ENCODE data around the gene CERS1.

Gene CERS1

DNA sequence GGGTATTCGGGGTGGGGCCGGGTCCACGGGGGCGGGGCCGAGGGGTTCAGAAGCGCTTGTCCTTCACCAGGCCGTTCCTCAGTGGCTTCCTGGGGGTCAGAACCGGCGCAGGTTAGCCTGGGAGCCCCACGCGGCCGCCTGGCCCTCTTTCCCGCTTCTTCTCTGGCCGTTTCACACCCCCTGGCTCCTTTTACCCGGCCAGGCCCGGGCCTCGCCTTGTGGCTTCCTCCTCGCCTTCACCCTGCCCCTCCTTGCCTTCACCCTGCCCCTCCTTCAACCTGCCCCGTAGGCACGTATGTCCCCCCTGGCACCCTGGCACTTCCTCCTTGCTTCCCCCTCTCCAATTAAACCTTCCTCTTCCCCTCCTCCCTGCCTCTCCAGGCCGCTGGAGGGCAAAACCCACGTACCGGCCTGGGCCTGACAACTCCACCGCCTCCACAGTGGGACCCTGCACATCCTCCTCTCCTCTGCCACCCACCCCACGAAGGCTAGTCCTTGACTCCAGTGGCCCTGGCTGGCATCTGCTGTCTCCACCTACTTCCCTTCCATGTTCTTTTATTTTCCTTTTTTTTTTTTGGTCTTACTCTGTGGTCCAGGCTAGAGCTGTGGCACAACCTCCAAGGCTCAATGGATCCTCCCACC, 25.3 kb downstream of the CERS1 start:
- DNase-seq, result no peak

DNA sequence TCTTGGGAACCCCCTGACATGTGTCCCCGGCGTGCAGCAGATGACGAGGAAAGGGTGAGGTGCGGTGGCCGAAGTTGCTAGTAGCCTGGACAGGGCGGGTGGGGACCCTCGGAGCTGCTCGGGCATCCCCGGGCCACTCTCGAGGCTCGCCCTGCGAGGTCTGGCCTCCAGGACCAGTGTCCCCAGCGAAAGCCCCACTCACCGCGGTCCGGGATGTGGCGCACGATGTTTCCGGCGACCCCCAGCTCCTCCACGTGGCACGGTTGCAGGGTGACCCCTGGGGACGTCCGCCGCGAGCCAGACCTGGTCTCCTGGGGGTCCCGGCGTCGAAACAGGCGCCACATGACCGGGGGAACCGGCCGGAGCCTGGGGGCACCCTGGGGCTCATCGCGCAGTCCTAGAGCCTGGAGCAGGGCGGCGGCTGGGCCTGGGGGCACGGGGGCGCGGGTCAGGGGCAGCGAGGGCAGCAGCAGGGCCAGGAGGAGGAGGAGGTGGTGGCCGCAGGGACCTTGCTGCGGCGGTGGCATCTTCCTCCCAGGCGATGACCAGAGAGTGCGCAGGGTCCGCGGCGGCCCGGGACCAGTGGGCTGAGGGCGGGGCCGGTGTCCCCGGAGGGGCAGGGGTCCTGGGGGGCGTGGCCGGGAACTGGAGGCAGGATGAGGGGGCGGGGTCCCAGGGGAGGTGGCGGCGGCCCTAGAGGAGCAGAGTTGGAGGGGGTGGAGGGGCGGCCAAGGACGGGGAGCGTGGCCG, 26.0 kb downstream of the CERS1 start:
- DNase-seq, result no peak

DNA sequence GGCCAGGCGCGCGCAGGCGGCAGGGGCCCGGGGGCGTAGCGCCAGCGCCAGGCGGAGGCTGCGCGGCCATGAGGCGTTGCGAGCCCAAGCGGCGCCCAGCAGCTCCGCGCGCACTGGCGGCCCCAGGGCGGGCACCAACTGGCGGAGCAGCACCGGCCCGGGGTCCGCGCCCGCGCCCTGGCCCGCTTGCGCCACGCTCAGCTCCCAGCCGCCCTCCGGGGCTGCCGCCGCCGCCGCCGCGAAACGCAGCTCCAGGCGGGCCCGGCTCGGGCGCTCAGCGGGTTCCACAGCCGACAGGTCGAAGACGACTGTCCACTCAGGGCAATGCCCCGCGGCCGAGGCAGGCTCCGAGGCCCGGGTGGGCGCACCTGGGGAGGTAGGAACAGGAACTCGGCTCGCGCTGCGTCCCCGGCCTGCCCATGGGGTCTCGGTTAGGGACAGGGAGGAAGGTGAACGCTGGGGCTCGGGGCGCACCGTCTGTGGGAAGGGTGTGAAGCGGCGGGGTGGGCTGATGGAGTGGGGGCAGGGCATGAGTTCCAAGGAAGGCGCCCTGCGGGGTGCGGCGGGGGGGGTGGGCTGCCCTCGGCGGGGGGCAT, 26.8 kb downstream of the CERS1 start:
- no peak for DNase-seq

DNA sequence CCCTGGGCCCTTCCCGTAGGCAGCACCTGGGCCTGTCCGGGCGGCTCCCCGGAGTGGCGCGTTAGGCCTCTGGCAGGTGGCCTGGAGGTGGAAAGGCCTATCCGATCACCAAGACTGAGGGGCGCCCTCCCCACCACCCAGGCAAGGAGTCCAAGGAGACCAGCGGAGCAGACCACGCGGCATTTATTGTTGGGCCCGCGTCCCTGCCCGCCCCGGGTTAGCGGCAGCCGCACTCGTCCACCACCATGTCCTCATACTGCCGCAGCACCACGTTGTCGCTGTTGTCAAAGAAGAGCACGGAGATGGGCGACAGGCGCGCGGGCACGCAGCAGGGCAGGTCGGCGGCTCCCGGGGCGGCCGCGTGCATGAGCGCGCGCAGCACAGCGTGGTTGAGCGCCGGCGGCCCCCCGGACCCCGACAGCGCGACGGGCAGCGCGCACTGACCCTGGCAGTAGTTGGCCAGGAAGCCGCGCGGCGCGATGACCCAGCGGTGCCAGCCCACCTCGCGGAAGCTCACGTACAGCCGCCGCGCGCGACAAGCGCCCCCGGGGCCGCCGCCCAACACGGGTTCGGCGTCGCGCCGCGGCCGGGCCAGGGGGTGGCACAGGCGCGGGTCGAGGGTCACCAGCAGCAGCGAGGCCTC, 27.5 kb downstream of the CERS1 start:
- DNase-seq, result peak; percentile 20

DNA sequence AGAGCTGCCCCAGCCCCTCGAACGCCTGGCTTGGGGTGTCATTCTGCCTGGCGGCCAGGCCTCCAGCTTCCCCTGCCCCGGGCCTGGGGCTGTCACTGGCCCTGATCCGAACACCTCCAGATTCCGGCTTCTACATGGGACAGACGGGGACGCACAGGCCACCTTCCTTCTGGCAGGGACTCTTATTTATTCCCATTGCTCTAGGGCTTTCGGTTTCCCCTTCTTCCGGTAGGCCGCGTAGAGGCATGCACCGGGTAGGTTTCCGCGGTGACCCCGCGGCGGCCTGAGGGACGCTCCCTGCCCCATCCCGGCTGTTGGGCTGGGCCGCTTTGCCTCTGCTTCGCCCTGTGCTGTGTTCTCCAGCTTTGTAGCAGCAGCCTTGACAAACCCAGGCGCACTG, 28.2 kb downstream of the CERS1 start:
- no peak for DNase-seq

DNA sequence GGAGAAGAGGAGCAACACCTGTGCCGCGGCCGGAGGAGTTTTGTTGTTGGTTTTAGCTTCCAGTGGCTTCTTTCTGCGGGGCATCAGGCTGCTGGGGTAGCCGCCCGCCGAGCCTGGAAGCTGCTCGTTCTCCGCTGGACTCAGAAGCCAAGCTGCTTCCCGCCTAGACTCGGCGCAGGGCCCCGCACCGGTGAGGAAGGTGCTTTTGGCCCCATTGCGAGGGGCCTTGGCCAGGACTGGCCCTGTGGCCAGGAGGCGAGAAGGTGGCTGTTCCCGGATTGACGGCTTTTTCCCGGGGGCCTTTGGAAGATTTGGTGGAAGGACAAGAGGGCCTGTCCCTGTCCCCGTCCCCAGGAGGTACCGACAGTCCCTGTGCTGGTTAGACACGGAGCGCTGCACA, 28.8 kb downstream of the CERS1 start:
- DNase-seq, result no peak

DNA sequence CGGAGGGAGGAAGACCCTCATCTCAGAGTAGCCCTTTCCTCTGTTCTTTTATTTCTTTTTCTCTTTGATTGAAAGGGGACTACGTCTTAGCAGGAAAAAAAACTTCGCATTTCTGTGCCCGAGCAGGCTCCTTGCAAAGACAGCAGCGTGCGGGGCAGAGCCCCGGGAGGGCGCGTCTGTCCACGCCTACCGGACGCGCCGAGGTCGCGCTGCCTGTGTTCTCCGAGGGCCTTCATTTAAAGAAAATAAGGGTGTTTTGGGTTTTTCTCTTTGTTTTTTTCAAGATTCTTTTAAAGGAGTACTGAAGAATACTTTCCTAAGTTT, 29.2 kb downstream of the CERS1 start:
- DNase-seq, result no peak

DNA sequence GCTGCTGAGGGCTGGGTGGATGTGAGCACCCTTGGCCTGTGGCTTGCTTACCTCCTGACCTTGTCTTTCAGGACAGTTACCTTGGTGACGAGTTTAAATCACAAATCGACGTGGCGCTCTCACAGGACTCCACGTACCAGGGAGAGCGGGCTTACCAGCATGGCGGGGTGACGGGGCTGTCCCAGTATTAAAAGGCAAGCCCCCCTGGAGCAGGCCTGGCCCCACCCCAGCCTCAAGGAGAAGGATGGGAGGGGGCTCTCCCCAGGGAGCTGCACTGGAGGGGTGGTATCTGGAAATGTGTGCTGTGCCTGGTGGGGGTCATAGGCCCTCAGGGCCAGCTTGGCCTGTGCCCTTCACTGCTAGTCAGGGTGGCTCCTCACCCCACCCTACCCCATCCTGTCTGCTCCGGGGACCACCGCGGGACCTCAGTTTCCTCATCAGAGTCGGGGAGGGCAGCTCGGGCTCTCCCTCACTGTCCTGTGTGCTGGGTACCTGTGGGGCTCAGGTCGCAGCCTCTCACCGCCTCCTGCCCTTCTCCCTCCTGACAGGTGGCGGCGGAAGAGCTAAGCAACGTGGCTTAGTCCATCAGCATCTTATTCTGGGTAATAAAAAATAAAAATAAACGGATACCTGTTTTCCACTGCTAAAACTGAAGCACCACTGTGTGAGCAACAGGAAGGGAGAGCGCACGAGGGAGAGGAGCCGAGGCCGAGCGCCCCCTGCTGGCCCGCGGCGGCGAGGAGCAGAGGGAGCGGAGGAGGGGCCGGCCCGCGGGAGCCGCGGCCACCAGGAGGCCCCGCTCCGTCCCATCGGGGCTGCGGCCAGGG, 29.8 kb downstream of the CERS1 start:
- peak; percentile 68 for DNase-seq

DNA sequence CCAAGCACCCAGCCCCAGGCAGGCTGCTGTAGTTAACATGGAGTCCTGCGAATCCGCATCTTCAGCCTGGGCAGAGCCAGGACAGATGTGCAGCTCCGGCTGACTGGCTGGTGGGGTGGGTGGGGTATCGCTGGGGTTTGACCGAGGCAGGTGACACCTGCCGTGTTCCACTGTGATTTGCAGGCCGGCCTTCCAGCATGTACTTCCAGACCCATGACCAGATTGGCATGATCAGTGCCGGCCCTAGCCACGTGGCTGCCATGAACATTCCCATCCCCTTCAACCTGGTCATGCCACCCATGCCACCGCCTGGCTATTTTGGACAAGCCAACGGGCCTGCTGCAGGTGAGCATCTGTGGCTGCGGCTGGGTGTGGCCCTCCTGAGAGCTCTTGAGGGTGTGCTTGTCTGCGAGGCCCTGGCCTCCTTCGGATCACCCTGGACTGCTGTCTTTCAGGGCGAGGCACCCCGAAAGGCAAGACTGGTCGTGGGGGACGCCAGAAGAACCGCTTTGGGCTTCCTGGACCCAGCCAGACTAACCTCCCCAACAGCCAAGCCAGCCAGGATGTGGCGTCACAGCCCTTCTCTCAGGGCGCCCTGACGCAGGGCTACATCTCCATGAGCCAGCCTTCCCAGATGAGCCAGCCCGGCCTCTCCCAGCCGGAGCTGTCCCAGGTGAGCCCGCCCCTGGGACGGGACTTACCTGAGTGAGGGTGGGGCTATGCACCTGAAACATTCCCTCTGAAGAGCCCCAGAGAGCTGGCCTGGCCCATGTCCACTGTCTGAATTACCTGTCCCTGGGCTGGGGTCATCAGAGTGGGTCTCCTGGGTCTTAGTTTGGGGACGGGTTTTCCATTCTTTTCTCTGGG, 30.6 kb downstream of the CERS1 start:
- no peak for DNase-seq

DNA sequence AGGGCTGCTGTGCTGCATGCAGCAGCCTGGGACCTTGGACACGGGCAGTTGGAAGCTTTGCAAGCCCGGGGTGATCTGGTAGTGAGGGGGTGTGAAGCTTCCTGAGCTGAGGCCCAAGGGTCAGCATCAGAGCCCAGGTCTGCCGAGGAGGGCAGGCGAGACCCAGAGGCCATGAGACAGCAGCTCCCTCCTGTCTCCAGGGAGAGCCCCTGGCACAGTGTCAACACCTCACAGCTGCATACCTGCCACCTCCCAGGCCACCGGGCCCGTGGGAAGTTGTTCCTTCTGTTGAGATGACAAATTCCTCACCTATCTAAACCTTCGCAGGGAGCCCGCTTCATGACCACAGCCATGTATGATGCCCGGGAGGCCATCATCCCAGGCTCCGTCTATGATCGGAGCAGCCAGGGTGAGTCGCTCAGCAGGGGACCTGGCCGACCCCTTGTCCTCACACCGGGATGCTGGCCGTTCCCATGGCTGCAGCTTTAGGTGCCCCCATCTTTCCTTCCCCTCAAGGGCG, 32.1 kb downstream of the CERS1 start:
- no peak for DNase-seq

DNA sequence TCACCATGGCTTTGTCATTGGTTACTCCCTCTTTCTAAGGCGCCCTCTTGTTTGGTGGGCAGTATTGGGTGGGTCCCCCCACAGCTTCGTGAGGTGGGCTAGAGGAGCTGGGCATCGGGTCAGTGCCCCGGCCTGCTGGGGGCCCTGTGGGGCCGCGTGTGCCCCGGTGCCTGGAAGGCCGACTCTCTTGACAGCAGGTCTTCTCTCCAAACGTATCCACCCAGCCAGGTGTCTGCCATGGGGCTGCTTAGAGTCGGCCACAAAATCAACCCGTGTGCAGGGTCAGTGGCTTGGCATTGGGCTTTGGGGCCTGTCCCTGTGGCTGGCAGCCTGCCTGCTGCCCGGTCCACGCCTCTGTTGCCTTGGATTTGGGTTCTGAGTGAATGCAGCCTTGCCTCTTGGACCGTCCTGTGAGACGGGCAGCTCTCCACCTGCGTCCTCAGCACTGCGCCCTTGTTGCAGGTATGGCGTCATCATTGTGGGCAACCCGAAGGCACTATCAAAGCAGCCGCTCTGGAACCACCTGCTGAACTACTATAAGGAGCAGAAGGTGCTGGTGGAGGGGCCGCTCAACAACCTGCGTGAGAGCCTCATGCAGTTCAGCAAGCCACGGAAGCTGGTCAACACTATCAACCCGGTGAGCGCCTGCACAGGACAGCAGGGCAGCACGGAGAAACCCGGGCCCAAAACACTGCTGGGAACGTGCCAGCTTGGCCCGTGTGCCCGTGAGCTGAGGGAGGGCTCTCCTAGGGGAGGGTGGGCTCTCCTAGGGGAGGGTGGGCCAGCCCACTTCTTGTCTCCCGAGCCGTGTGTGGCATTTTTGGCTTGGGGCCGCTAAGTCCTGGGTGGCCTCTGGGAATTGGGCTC, 32.7 kb downstream of the CERS1 start:
- no peak for DNase-seq

DNA sequence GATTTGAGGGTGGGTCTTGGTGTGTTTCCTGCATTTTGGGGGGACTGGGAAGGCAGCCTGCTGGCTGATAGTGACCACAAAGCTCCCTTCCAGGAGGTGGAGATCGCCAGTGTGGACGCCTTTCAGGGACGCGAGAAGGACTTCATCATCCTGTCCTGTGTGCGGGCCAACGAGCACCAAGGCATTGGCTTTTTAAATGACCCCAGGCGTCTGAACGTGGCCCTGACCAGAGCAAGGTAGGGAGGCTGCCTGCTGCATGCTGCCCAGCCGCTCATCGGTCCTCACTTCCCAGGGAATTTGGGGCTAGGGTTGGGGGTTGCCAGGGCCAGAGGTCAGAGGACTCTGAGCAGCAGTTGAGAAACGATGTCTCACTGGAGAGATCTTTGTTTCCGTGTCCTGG, 34.0 kb downstream of the CERS1 start:
- no peak for DNase-seq

DNA sequence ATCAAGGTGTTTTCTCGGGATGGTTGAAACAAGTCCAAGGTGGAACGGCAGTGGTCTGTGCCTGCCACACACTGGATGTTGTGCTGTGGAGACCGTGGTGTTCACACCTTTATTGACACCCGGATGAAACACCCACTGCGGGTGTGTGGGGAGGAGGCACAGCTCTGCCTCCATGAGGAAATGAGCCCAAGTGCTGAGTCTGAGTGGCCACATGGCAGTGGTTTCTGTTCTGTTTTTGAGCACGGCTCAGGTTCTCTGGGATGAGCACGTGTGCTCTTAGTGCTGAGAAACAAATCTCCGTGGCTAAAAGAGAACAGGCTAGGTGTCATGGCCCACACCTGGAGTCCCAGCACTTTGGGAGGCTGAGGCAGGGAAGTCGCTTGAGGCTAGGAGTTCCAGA, 34.7 kb downstream of the CERS1 start:
- no peak for DNase-seq

DNA sequence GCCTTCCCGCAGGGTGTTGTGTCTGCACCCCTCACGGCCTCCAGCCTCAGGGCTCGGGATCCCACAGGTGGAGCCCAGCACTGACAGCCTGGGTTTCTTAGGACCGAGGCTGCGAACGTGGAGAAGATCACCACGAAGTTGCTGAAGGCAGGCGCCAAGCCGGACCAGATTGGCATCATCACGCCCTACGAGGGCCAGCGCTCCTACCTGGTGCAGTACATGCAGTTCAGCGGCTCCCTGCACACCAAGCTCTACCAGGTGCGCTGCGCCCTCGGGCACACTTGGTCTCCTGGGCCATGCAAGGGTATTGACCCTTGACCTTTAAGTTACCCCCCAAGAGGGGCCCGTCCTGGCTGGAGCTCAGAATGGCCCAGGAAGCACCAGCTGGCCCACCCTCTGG, 35.2 kb downstream of the CERS1 start:
- DNase-seq, result no peak

DNA sequence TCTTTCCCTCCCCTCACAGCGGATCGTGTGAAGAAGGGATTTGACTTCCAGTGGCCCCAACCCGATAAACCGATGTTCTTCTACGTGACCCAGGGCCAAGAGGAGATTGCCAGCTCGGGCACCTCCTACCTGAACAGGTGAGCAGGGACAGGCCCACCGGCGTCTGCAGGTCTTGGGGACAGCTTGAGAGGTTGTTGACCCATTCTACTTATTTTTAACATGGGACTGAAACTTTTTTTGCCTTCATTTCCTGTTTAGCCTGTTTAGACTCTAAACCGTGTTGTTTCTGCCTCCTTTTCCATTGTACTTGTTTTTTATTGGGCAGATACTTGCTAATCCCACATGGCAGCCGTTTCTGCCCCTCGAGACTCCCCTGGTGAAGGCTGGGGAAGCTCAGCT, 35.7 kb downstream of the CERS1 start:
- no peak for DNase-seq

DNA sequence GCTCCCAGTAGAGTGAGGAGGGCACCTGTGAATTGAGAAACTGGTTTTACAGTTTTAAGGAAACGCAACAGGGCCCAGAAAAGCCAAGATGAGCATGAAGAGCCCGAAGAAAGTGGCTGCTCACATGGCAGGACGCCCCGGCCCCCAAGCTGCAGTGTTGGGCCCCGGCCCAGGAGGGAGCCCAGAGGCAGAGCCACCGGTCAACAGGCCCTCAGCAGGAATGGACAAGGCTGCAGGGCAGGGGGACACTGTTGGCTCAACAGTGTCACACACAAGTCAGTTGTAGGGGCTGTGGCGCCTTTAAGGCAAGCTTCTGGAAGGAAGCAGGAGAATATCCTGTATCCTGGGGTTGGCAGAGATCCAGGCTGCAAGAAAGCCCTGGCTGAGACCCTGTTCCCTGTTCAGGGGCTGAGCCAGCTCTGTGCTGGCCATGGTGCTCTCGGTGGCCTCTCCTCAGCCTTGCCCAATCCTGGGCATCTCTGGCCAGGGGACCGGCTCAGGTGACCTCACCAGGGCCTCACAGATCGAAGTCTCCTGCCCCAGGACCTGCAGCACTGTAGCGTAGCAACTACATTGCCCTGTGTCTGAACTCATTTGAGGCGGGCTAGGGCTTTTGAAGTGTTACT, 36.2 kb downstream of the CERS1 start:
- DNase-seq, result no peak

DNA sequence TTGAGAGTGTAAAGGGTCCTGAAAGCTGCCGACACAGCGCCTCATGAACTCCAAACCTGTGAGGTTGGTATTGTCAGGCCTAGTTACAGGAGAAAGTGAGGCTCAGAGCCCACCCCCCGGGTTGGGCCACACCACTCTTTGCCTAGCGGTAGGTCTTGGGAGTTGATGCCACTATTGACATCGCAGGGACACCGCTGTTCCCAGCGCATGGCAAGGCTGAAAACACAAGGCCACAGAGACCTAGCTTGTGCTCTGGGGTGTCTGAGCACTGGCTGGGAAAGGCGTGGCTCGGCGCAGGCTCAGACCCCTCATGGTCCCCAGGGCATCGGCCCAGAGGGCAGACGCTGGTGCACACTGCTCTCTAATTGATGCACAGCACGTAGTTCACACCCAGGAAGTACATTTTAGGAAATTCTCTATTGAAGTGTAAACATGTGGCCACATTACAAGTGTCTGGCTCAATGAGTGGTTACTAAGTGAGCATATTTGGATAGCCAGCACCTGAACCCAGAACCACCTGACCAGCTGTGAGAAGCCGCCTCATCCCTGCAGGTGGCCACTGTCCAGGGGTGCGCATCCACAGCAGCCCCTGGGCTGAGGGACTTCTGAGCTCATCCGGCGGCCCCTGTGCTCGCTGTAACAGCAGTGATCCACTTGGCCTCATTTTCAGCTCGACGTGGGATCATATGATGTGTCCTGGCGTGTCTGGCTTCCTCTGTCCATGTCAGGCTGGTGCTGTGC, 36.9 kb downstream of the CERS1 start:
- no peak for DNase-seq

DNA sequence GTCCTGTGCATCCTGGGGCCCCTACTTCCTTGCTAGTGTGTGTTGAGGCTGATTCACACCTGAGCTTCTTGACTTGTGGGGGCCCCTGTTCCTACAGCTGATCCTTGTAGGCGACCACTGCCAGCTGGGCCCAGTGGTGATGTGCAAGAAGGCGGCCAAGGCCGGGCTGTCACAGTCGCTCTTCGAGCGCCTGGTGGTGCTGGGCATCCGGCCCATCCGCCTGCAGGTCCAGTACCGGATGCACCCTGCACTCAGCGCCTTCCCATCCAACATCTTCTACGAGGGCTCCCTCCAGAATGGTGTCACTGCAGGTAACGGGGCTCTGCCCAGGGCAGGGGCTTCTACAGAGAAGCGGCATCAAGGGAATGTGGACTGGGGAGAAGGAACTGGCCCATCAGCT, 38.7 kb downstream of the CERS1 start:
- DNase-seq, result no peak

DNA sequence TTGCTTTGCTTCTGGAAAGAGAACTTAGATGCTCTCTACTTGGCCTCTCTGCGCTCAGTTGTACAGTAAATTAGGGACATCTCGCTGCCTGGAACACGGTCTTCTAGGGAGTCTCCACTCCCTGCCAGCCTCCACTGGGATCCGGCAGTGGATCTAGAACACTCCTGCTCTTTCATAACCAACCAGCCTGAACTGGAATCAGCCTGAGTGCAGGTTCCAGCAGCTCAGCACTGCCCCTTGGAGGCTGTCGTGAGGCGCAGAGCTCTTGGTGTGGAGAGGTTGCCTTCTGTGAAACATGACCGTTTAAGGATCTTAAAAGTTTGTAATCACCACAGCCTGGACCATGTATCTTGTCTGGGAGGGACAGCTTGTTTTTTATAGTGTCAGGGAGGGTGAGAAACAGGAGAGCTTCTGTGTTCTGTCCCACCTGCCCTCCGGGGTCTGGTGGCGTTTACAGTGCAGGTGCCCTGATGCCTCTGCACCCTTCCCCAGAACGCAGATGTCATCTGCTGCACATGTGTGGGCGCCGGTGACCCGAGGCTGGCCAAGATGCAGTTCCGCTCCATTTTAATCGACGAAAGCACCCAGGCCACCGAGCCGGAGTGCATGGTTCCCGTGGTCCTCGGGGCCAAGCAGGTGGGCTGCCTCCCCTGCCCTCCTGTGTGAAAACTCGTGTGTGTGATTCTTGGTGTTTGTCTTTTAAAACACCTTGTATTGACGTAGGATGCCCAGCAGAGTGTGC, 39.4 kb downstream of the CERS1 start:
- DNase-seq, result no peak
